ENCODE measurements around the gene PPP1CC.
A peak's percentile ranks its signal among the peaks of the same experiment; 100 is the strongest.

Gene PPP1CC

DNA sequence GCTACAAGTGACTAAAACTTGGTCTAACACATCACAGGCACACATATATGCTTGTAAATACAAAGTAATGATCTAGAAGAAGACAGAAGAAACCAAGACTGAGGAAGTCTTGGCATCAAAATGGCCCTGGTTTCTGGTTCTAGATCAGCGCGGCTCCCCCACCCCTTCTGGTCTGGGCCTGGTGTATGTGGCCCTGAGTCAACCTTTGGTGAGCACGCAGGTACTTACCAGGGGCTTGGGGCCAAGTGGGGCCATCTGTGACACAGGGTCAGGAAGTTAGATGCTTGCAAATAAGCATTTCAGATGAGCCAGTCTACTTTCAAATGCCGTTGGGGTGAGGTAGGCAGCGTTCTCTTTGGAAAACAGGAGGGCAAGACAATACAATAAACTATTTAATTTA, 40.6 kb downstream of the PPP1CC start:
- Histone ChIP-seq H3K36me3 (ENCODE audit: insufficient read depth, low read length) (no peaks in the 10 kb centered on the region), H3K9me3 (ENCODE audit: low read length) (no peaks in the 10 kb centered on the region), H2AFZ (ENCODE audit: low read depth, low read length) (no peak overlapping the region), H3K4me1 (ENCODE audit: insufficient read depth, low read length) (no peaks in the 10 kb centered on the region), H3K4me3 (ENCODE audit: low read length) (no peak overlapping the region), H3K27me3 (ENCODE audit: insufficient read depth, low read length) (no peaks in the 10 kb centered on the region)

DNA sequence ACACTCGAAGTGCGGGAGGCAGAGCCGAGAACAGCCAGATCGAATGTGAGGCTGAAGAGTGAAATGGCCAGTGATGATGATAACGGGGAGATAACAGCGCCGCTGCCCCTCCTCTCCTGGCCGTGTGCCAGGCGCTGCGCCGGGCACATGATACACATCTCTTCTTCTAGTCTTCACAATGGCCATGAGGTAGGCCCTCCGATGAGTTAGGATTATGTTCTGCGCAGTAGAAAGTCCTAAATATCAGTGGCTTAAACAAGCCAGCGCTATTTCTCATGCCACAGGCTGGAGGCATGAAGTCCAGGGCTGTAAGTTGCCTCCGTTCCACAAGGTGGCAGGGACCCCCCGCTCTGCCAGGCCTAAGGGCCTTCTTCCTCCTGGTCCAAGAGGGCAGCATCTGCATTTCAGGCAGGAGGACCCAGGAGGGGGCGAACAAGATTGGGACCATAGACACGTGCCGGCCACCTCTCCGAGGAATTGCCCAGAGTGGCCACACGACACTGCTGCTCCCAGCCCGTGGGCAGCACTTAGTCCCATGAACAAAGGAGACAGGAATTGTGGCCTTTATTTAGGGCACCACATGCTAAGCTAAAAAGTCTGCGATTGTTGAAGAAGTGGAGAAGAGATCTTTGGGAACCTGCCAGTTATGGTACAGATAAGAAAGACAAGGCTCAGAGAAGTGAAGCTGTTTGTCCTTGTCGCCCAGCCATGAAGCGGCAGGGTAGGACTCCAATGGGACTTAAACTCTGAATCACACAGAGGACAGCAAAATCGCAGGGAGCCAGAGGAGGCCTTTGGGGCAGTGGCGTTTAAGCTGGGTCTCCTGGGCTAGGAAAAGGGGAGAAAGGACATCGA, 42.9 kb downstream of the PPP1CC start:
- Histone ChIP-seq H2AFZ (ENCODE audit: low read depth, low read length) (no peak overlapping the region), H3K4me1 (ENCODE audit: insufficient read depth, low read length) (no peaks in the 10 kb centered on the region), H3K27me3 (ENCODE audit: insufficient read depth, low read length) (no peaks in the 10 kb centered on the region), H3K4me3 (ENCODE audit: low read length) (no peak overlapping the region), H3K9me3 (ENCODE audit: low read length) (no peaks in the 10 kb centered on the region), H3K36me3 (ENCODE audit: insufficient read depth, low read length) (no peaks in the 10 kb centered on the region)

DNA sequence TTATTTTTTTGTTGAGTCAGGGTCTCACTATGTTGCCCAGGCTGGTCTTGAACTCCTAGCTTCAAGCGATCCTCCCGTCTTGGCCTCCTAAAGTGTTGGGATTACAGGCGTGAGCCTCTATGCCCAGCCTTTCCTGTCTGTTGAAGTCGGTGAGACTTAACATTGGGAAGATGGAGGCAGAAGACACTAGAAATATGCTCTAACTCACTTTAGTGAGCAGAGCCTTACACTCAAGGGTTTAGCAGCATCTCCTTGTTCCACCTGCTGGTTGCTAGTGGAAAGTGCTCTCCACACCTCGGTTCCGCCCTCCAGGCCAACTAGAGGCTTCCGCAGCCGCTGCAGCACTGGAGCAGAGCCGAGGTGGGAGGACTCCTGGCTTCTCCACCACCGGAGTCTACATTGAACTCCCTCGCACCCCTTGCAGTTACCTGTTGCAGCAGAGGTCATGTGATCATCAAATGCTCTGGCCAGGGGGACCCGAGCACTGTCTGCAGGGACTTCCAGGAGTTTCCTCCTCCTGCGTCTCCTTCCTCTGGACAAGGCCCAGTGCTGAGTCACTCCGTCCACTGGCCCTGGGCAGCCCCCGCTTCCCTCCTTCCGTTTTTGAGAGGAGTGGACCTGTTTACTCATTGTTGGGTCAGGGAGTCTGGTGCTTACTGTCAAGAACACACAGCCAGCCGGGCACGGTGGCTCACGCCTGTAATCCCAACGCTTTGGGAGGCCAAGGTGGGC, 44.4 kb downstream of the PPP1CC start:
- H3K9me3 ChIP-seq (ENCODE audit: low read length): no peaks in the 10 kb centered on the region
- no peaks in the 10 kb centered on the region for H3K36me3 ChIP-seq (ENCODE audit: insufficient read depth, low read length)
- H3K4me1 ChIP-seq (ENCODE audit: insufficient read depth, low read length): no peaks in the 10 kb centered on the region
- no peak overlapping the region for H2AFZ ChIP-seq (ENCODE audit: low read depth, low read length)
- no peaks in the 10 kb centered on the region for H3K27me3 ChIP-seq (ENCODE audit: insufficient read depth, low read length)
- no peak overlapping the region for H3K4me3 ChIP-seq (ENCODE audit: low read length)

DNA sequence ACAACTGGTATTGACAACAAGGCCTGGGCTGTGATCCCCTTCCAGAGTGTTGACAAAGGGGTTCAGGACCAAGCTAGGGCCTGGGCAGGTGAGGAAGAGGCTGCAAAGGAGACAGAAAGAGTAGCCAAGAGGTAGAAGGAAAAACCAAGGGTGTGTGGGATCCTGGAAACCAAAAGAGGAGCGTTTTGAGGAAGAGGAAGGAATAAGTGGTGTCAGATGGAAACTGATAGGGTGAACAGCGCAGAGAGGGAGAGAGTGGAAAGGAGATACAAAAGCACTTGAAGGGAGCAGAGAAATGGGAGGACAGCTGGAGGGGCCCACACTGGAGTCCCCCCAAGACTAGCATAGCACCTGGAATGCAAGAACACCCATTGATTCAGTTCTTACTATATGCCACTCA, 45.5 kb downstream of the PPP1CC start:
- Histone ChIP-seq H3K4me3 (ENCODE audit: low read length) (no peak overlapping the region), H3K36me3 (ENCODE audit: insufficient read depth, low read length) (no peaks in the 10 kb centered on the region), H3K9me3 (ENCODE audit: low read length) (no peaks in the 10 kb centered on the region), H3K27me3 (ENCODE audit: insufficient read depth, low read length) (peaks cover under 1% of the 10 kb centered on the region), H2AFZ (ENCODE audit: low read depth, low read length) (no peak overlapping the region), H3K4me1 (ENCODE audit: insufficient read depth, low read length) (no peaks in the 10 kb centered on the region)

DNA sequence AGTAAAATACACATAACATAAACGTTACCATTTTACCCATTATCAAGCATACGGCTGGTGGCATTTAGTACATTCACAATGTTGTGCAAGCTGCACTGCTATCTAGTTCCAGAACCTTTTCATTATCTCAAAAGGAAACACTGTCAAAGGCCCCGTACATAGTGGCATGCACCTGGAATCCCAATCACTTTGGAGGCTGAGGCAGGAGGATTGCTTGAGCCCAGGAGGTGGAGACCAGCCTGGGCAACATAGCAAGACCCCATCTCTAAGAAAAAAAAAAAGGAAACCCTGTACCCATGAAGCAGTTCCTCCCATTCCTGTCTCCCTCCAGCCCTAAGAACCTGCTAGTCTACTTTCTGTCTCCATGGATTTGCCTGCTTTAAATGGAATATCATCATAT, 46.4 kb downstream of the PPP1CC start:
- Histone ChIP-seq H2AFZ (ENCODE audit: low read depth, low read length) (no peak overlapping the region), H3K36me3 (ENCODE audit: insufficient read depth, low read length) (no peaks in the 10 kb centered on the region), H3K9me3 (ENCODE audit: low read length) (peaks cover 3% of the 10 kb centered on the region), H3K27me3 (ENCODE audit: insufficient read depth, low read length) (peaks cover 8% of the 10 kb centered on the region), H3K4me3 (ENCODE audit: low read length) (no peak overlapping the region), H3K4me1 (ENCODE audit: insufficient read depth, low read length) (no peaks in the 10 kb centered on the region)

DNA sequence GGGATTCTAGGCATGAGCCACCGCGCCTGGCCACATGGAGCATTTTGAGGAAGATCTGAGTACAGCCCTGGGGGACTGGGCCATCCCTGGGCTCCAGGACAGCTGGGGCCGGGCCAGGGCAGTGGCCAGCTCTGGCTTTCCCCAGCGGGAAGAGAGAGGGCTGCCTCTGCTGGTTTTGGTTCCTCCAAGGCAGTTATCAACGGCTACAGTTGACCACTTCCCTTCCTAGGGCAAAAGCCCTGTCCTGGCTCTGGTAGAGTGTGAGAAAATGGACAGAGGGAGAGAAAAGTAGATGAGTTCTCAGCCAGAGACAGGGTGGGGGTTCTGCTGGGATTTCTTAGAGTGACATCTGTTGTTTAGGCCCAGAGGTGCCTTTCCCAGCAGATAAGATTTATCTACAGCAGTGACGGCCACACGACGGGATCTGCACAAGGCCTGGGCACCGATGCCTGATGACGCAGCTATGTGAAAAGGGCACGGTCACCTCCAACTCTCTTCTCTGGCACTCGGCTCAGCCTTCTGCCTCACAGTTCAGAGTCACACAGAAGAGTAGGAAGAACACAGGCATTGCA, 48.3 kb downstream of the PPP1CC start:
- Histone ChIP-seq H3K36me3 (ENCODE audit: insufficient read depth, low read length) (no peaks in the 10 kb centered on the region), H3K4me1 (ENCODE audit: insufficient read depth, low read length) (no peaks in the 10 kb centered on the region), H3K9me3 (ENCODE audit: low read length) (peaks cover 5% of the 10 kb centered on the region), H2AFZ (ENCODE audit: low read depth, low read length) (no peak overlapping the region), H3K27me3 (ENCODE audit: insufficient read depth, low read length) (peaks cover 17% of the 10 kb centered on the region), H3K4me3 (ENCODE audit: low read length) (no peak overlapping the region)

DNA sequence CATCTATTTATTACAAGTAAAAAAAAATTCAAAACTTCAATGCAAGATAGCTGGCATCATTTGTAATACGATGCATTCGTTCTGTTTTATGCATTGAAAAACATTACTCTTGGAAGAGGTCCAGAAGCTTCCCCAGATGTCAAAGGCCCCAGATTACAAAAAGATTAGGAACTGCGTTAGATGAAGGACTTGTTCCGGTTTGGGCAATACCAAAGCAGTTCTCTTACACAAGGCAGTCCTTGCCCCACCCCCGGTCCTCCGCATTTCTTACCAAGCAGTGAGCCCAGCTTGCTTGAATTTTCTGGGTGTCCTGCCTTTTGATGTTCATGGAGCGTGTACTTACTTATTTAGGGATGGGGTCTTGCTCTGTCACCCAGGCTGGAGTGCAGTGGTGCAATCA, 49.0 kb downstream of the PPP1CC start:
- H2AFZ ChIP-seq (ENCODE audit: low read depth, low read length): no peak overlapping the region
- peaks cover 6% of the 10 kb centered on the region for H3K9me3 ChIP-seq (ENCODE audit: low read length)
- H3K4me1 ChIP-seq (ENCODE audit: insufficient read depth, low read length): no peaks in the 10 kb centered on the region
- H3K27me3 ChIP-seq (ENCODE audit: insufficient read depth, low read length): peaks cover 18% of the 10 kb centered on the region
- no peaks in the 10 kb centered on the region for H3K36me3 ChIP-seq (ENCODE audit: insufficient read depth, low read length)
- H3K4me3 ChIP-seq (ENCODE audit: low read length): no peak overlapping the region

DNA sequence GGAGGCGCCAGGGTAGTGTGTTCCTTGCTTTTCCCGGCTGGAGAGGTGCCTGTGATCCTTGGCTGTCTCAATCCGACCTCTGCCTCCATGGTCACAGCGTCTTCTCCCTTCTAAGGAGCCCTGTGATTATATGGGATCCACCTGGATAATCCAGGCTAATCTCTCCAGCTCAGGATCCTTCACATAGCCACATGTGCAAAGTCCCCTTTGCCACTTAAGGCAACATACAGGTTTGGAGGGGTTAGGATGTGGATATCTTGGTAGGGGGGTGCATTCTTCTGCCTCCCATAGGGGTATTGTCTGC, 52.6 kb downstream of the PPP1CC start:
- Histone ChIP-seq H3K4me3 (ENCODE audit: low read length) (no peak overlapping the region), H2AFZ (ENCODE audit: low read depth, low read length) (no peak overlapping the region), H3K9me3 (ENCODE audit: low read length) (peaks cover 6% of the 10 kb centered on the region), H3K27me3 (ENCODE audit: insufficient read depth, low read length) (peaks cover 43% of the 10 kb centered on the region), H3K4me1 (ENCODE audit: insufficient read depth, low read length) (no peaks in the 10 kb centered on the region), H3K36me3 (ENCODE audit: insufficient read depth, low read length) (no peaks in the 10 kb centered on the region)

DNA sequence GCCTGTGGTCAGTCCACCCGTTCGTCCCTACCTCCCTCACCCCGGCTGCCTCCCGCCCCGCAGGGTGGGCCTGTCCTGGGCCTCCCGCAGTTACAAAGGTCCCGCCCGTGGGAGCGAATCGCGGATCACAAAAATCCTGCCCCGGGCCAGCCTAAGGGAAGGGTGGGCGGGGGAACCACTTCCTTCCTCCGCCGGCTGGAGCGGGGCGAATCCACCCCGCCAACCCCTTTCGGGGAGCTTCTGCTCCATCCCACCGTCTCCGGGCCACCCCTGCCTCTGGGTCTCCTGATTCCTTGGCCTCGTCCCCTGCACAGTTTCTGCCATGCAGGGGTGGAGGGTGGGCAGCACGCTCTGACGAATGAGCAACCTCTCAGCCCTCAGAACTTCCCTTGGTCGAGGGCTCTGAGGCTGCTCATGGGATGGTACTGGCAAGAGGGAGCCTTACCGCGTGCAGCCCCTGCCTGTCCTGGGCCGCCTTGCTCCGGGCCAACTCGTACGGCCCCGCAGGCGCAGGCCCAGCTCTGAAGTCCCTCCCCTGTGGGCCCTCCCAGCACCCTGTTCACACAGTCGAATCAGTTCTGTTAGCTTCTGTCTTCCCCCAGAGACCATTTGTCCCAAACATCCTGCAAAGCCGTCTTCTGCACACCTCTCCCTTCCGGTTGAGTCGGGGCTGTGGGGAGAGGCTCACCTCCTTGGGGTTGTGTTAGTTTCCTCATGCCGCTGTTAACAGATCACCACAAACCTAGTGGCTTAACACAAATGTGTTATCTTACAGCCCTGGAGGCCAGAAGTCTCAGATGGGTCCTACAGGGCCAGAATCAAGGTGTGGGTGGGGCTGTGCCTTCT, 53.2 kb downstream of the PPP1CC start:
- Histone ChIP-seq H3K27me3 (ENCODE audit: insufficient read depth, low read length) (peaks cover 43% of the 10 kb centered on the region), H3K4me3 (ENCODE audit: low read length) (no peak overlapping the region), H3K9me3 (ENCODE audit: low read length) (peaks cover 6% of the 10 kb centered on the region), H3K36me3 (ENCODE audit: insufficient read depth, low read length) (no peaks in the 10 kb centered on the region), H2AFZ (ENCODE audit: low read depth, low read length) (no peak overlapping the region), H3K4me1 (ENCODE audit: insufficient read depth, low read length) (no peaks in the 10 kb centered on the region)

DNA sequence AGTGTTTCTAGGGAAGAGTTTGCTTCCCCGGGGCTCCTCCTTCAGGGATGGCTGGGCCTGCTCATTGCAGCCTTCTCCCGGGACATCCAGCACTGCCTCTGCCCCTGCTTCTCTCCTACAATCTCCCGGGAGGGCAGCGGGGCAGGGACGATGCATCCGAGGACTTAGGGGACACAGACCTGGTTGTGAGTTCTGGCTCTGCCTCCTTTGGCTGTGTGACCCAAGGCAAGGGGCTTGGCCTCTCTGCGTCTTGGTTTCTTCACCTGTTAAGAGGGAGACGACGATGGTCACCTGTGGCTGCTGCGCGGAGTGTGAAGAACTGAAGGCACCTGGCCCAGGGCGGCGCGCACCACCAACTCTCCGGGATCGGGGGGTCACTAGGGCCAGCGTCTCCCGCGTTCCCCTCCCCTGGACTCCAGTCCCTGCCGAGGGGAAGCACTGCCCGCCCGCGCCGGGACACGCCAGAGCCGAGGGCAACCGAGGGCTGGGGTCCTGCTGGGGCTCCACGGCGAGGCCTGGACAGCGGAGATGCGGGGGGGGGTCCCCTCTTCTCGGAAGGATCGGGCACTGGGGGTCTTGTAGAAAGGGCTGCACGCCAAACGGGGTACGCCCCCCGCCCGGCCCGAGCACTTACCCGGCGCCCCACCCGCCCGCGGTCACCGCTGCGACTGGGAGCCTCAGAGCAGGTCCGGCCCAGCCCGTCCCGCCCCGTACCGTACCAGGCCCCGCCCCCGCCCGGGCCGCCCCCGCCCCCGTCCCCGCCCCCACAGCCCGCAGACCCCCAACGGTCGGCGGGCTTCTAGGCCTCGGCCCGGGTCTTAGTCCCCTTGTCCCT, 54.0 kb downstream of the PPP1CC start, which contains the start of gene HVCN1:
TSS of gene HVCN1 (minus strand) at position 670 of the 835 bp plus-strand sequence. CDS start 5,870 bp downstream, outside the sequence.
- Histone ChIP-seq H3K36me3 (ENCODE audit: insufficient read depth, low read length) (no peaks in the 10 kb centered on the region), H3K27me3 (ENCODE audit: insufficient read depth, low read length) (peaks cover 43% of the 10 kb centered on the region), H3K4me3 (ENCODE audit: low read length) (peak within 1 kb of the TSS; percentile 9), H3K4me1 (ENCODE audit: insufficient read depth, low read length) (no peaks in the 10 kb centered on the region), H2AFZ (ENCODE audit: low read depth, low read length) (no peak within 1 kb of the TSS), H3K9me3 (ENCODE audit: low read length) (peaks cover 6% of the 10 kb centered on the region)

DNA sequence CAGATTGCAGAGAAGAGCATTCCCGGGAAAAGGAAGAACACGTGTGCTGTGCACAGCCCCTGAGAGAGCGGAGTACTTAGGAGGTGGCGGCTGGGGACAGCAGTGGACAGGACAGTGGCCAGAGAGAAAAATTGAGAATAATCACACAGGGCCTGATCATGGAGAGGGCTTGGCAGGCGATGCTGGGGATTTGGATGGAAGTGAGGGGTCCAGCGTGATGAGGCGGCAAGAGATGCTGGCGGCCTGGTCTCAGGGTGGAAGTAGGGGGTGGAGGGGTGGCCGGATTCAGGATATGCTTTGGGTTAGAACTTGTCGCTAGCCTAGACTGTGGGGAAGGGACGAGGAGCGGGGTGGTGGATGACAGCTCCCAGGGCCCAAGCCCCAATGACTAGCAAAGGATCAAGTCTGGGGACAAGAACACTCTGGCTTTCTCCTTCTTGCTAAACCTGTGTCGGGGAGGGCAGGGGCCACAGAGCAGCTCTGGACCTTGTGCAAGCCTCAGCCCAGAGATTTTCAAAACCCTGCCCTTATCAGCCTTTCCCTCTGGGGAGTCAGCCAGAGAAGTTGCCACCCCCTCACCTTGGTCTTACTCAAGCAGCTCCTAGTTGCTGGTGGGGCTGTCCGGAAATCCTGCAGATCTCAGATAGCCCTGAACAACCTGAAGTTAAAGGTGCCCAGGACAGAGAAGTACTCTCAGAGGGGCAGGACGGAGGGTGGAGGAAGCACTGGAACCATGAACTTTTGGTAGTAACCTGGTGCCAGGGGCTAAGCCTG, 55.1 kb downstream of the PPP1CC start:
- no peaks in the 10 kb centered on the region for H3K4me1 ChIP-seq (ENCODE audit: insufficient read depth, low read length)
- H3K27me3 ChIP-seq (ENCODE audit: insufficient read depth, low read length): peaks cover 43% of the 10 kb centered on the region
- no peaks in the 10 kb centered on the region for H3K36me3 ChIP-seq (ENCODE audit: insufficient read depth, low read length)
- no peak overlapping the region for H2AFZ ChIP-seq (ENCODE audit: low read depth, low read length)
- H3K9me3 ChIP-seq (ENCODE audit: low read length): peaks cover 6% of the 10 kb centered on the region
- H3K4me3 ChIP-seq (ENCODE audit: low read length): no peak overlapping the region

Measured in neuron (in vitro differentiated cells).